GM12892 (cell line): ENCODE measurements around the gene AP3S1.

Experiments
- POLR2A ChIP-seq: IDR thresholded peaks from 2 replicates; pipeline ENCODE4 v1.6.1; 2011; ENCODE audit warnings: low read depth, low read length, control low read depth
- POLR2AphosphoS5 ChIP-seq: IDR thresholded peaks from 2 replicates; pipeline ENCODE4 v1.6.1; 2011; ENCODE audit warnings: low read depth, low read length, control low read depth
- TAF1 ChIP-seq: IDR thresholded peaks from 2 replicates; pipeline ENCODE4 v1.6.1; 2011; ENCODE audit warnings: low read depth, mild to moderate bottlenecking, control low read depth, low read length, borderline replicate concordance

GRCh38 chr5:115954144-115954543, 112.4 kb downstream of the AP3S1 start:
- no peak for TF ChIP-seq TAF1
- no peak for TF ChIP-seq POLR2A
- no peak for TF ChIP-seq POLR2AphosphoS5
